HG02970 (cell line): ENCODE results near the gene EBI3.
"Not testable (repeated sequence)": the region's sequence is repeated elsewhere in the genome, so short reads cannot be mapped to it uniquely, and the experiment has no call there.

Experiments
- ATAC-seq: cut with Tn5 transposase; IDR thresholded peaks from one replicate; pipeline ENCODE4 v1.9.1; 2021; ENCODE audit warnings: mild to moderate bottlenecking, moderate library complexity, moderate number of reproducible peaks; ENCODE audit not compliant: unreplicated experiment, low FRiP score

The EBI3 gene

DNA sequence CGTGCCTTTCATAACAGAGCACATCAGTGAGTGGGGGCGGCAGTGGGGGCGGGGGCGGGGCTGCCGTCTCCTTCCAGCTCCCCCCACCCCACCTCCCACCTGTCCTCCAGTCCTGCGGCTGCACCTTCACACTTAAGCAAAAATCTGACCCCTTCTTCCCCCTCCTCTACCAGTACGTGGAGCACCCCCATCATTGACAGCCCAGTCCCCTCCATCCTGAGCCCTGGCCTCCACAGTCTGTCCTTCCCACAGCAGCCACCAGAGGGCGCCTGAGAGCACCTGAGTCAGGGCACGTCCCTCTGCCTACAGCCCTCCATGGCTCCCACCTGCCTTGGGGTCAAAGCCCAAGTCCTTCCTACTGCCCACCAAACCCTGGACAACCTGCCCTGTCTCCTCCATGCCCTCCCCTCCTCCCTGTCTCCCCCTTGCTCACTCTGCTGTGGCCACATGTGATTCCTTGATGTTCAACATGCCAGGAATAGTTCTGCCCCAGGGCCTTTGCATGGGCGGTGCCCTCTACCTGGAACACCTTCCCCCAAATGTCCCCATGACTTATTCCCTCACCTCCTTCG, 4.0 kb downstream of the EBI3 start:
- ATAC-seq = no peak

DNA sequence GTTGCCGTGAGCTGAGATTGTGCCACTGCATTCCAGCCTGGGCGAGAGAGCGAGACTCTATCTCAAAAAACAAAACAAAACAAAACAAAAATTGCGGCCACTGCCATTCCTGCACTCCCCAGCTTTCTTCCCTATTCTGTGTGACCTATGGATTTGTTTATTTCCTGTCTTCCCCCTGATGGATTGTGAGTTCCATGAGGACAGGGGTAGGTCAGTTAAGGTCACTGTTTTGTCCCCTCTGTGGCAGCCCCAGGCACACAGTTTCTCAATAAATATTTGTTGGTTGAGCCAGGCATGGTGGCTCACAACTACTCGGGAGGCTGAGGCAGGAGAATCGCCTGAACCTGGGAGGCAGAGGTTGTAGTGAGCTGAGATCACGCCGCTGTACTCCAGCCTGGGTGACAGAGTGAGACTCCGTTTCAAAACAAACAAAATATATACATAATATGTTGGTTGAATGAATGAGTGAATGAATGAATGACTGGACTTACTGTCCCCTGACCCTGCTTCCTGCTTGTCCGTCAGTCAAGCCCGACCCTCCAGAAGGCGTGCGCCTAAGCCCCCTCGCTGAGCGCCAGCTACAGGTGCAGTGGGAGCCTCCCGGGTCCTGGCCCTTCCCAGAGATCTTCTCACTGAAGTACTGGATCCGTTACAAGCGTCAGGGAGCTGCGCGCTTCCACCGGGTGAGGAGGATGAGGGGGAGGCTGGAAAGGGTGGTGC, 5.0 kb downstream of the EBI3 start:
- no peak for ATAC-seq

DNA sequence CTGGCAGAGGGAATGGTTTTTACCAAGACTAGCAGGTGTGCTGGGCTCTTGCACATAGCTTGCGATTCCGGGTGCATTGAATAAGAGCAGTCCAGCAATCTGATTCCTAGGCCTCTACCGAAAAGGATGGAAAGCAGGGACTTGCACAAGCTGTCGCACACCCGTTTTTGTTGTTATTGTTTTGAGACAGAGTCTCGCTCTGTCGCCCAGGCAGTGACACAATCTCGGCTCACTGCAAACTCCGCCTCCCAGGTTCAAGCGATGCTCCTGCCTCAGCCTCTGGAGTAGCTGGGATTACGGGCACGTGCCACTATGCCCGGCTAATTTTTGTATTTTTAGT, 5.5 kb downstream of the EBI3 start:
- no peak for ATAC-seq

DNA sequence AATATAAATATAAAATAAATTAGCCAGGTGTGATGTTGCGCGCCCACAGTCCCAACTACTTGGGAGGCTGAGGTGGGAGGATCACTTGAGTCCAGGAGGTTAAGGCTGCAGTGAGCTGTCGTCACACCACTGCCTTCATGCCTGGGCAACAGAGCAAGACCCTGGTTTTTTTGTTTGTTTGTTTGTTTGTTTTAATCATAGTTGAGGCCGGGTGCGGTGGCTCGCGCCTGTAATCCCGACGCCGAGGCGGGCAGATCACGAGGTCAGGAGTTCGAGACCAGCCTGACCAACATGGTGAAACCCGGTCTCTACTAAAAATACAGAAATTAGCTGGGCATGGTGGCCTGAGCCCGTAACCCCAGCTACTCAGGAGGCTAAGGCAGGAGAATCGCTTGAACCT, 8.2 kb downstream of the EBI3 start:
- not testable (repeated sequence) for ATAC-seq

DNA sequence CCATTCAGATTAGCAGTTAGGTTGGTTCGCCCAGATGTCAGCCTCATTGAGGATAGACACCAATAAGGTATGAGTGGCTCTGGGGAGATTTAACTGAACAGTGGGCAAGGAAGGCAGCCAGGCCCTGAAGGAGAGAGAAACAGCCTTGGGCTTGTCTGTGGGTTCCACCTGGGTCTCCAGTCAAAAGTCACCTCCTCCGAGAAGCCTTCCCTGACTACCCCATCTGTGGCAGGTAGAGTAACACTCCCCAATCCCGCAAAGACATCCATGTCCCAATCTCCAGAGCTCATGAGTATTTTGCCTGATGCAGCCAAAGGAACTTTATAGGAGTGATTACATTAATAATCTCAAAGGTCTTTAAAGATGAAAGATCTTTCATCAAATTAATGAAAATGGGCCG, 9.5 kb downstream of the EBI3 start:
- no peak for ATAC-seq

DNA sequence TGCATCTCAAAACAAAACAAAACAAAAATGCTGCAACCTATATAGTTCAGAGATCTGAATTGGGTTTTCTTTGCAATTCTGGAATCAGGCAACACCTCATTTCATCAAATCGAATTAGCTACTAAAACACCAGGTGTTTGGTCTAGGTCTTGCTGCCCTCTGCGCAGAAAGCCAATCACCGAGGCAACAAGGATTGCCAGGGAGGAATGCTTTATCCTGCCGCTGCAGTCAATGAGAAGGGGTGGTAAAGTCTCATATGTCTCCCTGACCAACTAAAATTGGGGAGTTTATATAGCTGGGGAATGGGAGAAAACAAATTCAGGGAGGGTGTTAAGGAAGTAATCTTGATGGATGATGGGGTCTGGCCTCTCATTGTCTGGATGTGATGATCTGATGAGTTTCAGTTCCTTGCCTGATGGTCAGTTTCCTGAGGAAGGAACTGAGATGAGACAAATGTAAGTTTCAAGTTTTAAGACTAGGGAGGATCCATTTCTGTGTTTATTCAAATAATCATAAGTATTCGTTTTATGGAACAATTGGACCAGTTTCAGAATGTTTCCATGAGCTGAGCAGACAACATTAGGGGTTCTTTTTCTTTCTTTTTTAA, 12.6 kb downstream of the EBI3 start:
- no peak for ATAC-seq

DNA sequence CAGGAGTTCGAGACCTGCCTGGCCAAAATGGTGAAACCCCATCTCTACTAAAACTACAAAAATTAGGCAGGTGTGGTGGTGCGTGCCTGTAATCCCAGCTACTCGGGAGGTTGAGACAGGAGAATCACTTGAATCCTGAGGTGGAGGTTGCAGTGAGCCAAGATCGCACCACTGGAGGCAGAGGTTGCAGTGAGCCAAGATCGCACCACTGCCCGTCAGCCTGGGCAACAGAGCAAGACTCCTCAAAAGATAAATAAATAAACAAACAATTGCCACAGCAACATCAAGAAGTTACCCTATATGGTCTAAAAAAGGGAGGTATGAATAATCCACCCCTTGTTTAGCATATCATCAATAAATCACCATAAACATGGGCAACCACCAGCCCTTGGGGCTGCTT, 16.6 kb downstream of the EBI3 start:
- not testable (repeated sequence) for ATAC-seq

DNA sequence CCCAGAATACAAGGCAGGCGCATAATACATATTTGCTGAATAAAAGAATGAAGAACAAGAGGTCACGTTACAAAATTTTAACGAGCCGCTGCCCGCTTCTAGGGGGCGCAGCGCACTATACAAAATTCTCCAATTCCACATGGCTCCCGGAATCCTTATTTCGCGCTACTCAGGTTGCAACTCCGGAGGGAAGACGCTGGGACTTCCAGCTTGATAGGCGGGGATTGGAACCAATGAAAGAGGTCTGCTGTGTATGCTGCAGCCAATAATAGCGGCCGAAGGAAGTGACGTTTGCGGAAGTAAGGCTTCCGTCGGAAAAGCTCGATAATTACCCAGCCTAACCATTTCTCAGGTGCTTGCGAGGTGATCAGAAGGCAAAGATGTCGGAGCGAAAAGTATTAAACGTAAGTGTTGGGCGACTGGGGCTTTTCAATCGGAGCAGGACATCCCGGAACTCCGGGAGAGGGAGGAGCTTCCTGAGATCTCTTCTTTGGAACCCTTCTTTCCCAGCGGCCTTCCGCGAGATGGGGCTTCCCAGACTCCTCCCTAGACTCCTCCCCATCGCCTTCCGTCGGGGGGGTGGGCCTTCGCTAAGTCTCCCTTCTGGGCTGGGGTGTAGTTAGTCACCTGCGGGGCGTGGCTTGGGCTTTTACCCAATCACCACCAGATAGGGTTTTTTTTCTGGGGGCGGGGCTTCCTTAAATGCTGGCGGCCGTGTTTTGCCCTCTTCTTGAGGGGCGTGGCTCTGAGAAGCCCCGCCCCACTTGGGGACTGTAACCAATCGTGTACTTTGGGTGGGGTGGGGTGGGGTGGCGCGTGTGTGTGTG, 17.7 kb downstream of the EBI3 start, which contains the start of gene YJU2:
Gene YJU2 (plus strand): TSS at position 314 of the 827 bp plus-strand sequence. CDS start 67 bp downstream, at position 381.
- peak; percentile 84 for ATAC-seq

DNA sequence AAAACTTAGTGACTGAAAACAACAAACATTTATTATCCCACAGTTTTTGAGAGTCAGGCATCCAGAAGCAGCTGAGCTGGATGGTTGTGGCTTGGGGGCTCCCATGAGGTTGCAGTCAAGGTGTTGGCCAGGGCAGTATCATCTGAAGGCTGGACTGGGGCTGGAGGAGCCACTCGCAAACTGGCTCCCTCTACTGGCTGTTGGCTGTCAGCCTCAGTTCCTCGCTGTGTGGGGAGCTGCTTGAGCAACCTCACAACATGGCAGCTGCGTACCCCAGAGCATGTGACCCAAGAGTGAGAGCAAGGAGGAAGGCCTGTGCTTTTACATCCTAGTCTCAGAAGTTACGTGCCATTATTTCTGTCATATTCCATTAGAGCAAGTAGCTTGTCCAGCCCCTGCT, 27.2 kb downstream of the EBI3 start:
- no peak for ATAC-seq

DNA sequence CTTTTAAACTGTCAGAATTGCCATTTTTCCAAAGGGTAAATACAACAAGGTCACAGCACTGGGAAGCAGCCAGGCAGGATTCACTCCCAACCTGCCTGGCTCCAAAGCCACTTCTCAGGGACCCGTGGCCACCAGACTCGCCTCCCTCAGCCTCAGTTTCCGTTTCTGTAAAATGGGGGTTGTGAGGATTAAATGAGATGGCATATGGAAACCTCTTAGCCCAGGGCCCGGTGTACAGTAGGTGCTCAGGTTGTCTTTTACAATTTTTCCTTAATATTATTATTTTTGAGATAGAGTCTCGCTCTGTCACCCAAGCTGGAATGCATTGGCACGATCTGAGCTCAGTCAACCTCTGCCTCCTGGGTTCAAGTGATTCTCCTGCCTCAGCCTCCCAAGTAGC, 27.7 kb downstream of the EBI3 start:
- ATAC-seq = no peak

DNA sequence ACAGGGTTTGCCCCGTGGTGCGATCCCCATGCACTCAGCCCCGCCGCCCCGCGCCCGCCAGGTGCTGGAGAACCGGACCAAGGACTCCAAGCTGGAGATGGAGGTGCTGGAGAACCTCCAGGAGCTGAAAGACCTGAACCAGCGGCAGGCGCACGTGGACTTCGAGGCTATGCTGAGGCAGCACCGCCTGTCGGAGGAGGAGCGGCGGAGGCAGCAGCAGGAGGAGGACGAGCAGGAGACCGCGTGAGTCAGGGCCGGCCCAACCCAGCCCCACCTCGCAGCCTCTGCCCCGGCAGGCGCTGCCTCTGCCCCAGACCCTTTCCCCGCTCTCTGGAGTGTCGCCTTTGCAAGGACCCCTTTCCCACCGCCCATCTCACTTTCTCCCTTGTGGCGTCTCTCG, 28.9 kb downstream of the EBI3 start:
- ATAC-seq = no peak

DNA sequence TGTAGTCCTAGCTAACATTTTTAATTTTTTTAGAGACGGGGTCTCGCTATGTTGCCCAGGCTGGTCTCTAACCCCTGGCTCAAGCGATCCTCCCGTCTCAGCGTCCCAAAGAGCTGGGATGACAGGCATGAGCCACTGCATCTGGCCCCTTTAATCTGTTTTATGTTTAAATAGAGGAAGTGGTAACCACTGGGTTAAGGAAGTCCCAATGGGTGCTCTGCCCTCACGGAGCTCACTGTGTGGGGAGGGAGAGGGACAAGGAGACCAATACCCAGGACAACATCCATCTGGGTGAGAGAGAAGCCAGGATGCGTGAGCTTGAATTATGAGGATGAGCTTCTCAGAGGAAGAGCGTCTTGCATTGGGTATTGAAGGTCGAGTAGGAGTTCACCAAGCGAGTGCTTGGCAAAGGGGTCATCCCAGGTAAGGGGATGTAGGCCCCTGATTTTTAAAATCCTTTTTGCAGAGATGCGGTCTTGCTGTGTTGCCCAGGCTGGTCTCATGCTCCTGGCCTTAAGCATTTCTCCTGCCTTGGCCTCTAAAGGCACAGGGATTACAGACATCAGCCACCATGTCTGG, 31.4 kb downstream of the EBI3 start:
- ATAC-seq = no peak

DNA sequence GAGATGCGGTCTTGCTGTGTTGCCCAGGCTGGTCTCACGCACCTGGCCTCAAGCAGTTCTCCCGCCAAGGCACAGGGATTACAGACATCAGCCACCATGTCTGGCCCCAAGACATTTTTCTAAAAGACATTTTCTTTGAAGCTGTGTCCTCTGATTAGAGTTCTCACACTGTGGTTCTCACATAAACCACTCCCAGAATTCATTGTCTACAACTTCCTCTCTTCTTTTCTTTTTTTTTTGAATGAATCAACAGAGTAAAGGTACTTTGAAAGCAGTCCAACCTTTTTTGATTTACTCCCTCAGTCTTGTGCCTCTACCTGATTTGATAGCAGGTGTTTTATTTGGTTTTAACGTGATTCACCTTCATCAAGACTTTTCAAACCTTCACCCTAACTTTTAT, 35.5 kb downstream of the EBI3 start:
- no peak for ATAC-seq

DNA sequence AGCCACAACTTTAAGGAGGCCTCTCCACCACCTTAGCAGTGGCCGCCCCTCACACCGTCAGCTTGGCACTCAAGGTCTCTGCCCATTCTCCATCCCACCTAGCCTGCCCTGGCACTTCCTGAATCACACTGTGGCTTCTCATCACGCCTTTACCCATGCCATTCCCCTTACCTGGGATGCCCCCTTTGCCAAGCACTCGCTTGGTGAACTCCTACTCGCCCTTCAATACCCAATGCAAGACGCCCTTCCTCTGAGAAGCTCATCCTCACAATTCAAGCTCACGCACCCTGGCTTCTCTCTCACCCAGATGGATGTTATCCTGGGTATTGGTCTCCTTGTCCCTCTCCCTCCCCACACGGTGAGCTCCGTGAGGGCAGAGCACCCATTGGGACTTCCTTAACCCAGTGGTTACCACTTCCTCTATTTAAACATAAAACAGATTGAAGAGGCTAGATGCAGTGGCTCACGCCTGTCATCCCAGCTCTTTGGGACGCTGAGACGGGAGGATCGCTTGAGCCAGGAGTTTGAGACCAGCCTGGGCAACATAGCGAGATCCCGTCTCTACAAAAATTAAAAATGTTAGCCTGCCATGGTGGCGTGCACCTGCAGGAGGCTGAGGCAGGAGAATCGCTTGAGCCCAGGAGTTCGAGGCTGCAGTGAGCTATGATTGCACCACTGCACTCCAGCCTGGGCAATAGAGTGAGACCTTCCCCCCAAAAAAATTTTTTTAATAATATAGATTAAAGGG, 37.1 kb downstream of the EBI3 start:
- no peak for ATAC-seq

DNA sequence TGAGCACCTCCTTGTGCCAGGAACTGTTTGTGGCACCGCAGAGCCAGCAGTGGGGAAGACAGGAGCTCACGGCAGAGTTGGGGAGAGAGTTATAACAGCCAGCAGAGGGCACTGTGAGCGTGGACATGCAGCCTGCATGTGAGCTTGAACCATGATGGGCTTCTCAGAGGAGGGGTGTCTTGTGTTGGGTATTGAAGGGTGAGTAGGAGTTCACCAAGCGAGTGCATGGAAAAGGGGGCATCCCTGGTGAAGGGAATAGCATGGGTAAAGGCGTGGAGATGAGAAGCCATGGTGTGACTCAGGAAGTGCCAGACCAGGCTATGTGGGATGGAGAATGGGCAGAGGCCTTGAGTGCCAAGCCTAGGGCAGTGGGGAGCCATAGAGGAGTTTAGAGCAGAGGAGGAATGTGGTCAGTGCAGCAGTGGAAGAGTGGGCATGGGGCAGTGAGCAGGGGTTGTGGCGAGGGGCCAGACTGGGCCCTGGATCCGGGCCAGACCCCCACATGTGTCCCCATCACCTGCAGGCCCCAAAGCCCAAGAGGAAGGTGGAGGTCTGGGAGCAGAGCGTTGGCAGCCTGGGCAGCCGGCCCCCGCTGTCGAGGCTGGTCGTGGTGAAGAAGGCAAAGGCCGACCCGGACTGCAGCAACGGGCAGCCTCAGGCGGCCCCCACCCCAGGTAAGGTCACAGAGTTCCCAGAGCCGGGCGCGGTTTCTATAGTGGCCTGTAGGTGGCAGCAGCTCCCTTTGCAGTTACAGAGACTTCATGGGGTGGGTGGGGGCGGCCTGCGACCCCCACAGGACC, 38.0 kb downstream of the EBI3 start:
- ATAC-seq = no peak

DNA sequence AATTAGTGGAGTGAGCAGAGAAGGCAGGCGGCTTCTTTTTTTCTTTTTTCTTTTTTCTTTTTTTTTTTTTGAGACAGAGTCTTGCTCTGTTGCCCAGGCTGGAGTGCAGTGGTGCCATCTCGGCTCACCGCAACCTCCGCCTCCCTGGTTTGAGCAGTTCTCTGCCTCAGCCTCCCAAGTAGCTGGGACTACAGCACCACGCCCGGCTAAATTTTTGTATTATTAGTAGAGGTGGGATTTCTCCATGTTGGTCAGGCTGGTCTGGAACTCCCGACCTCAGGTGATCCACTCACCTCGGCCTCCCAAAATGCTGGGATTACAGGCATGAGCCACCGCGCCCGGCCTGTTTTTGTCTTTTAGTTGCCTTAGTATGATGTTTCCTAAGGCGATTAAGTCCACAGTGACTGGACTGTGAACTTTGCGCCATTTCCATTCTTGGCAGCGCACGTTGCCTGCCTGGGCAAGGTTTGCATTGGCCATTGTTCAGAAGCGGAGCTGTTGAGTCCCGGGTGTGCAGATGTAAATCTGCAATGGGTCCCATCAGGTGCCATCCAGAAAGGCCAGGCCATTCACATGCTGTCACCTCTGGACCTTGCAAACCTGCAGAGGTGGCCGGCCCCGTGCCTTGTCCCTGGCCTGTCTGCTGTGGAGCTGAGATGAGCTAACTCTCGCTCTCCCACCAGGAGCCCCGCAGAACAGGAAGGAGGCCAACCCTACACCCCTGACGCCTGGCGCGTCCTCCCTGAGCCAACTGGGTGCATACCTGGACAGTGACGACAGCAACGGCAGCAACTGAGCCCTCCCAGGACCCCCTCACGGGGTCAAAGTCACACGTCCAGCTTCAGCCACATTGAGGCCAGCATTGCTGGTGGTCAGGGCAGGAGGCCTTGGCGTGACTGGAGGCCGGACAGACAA, 38.8 kb downstream of the EBI3 start:
- ATAC-seq = no peak

DNA sequence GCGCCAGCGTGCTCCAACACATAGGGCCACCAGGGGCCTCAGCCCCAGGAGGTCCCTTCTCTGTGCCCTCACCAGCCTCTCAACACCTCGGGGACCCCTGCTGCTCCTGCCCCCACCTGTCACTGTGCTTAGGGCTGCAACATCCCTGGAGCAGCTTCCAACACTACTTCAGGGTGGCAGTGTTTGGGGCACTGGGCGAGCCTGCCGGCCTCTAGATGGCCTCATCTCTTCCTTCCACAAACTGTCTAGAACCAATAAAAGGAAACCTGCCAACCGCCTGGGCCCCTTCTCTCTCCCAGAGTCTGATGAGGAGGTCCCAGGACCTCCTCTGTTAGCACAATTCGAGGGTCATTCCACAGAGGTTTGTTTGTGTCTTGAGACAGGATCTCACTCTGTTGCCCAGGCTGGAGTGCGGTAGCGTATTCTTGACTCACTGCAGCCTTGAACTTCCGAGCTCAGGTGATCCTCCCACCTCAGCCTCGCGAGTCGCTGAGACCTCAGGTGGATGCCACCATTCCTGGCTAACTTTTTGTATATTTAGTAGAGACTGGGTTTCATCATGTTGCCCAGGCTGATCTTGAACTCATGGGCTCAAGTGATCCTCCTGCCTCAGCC, 39.6 kb downstream of the EBI3 start:
- ATAC-seq = no peak

DNA sequence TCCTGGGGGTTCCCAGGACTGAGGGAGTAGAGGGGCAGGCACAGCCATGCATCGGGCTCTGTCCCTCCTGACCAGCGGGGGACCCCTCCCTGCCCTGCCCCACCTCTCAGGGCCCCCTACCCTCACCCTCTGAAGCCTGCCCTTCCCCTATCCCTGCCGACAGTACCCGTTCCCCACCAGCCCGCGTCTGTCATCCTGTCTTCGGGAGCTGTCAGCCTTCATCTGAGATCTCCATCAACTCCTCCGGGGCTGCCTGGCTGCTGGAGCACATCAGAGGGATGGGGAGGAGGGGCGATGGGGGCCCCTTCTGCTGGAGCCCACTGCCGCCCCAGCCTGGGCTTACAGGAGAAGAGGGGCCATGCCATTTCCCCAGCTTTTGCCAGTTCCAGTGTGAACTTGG, 43.6 kb downstream of the EBI3 start:
- no peak for ATAC-seq
